GM23338 (cell line): ENCODE measurements around the gene CMTM5. TPM values are rescaled to one million over a fixed set of nuclear protein-coding genes. Genes with fewer than 3 reads are reported as not detected.

Experiments
- ATAC-seq: fragments of 200-7000 bp; cut with Tn5 transposase; 3 replicates; pipeline ENCODE4 v1.9.1; 2020
- DNase-seq: peaks from one replicate; pipeline ENCODE4 v3.0.0-alpha.2; 2015; ENCODE audit warnings: low spot score
- H2AFZ ChIP-seq: fragments of 200-600 bp; sonication (generic); 2 replicates; pipeline ENCODE4 v1.8.0; 2016; ENCODE audit warnings: antibody characterized with exemption, mild to moderate bottlenecking, moderate library complexity
- H3F3A ChIP-seq: fragments of 200-600 bp; sonication (generic); replicated peaks from 2 replicates; pipeline ENCODE4 v1.8.0; 2017; ENCODE audit warnings: antibody characterized with exemption, mixed run types, low read depth
- H3K27ac ChIP-seq: fragments of 200-600 bp; sonication (generic); 2 replicates; pipeline ENCODE4 v1.6.1; 2016; ENCODE audit warnings: low read depth
- H3K27me3 ChIP-seq: fragments of 200-600 bp; sonication (generic); 2 replicates; pipeline ENCODE4 v1.8.0; 2016; ENCODE audit warnings: mild to moderate bottlenecking, mixed run types, moderate library complexity; ENCODE audit not compliant: insufficient read depth
- H3K36me3 ChIP-seq: fragments of 200-600 bp; sonication (generic); 2 replicates; pipeline ENCODE4 v1.8.0; 2016; ENCODE audit warnings: mild to moderate bottlenecking; ENCODE audit not compliant: insufficient read depth
- H3K4me1 ChIP-seq: fragments of 200-600 bp; sonication (generic); 2 replicates; pipeline ENCODE4 v1.8.0; 2016; ENCODE audit warnings: mild to moderate bottlenecking, moderate library complexity; ENCODE audit not compliant: insufficient read depth
- H3K4me2 ChIP-seq: fragments of 200-600 bp; sonication (generic); 2 replicates; pipeline ENCODE4 v1.7.1; 2017; ENCODE audit warnings: mixed run types
- H3K4me3 ChIP-seq: fragments of 200-600 bp; sonication (generic); 2 replicates; pipeline ENCODE4 v1.6.1; 2016; ENCODE audit warnings: mixed run types
- H3K79me2 ChIP-seq: fragments of 200-600 bp; sonication (generic); replicated peaks from 2 replicates; pipeline ENCODE4 v1.8.0; 2017; ENCODE audit warnings: mild to moderate bottlenecking; ENCODE audit not compliant: insufficient read depth
- H3K9me2 ChIP-seq: fragments of 200-600 bp; sonication (generic); 2 replicates; pipeline ENCODE4 v1.8.0; 2017; ENCODE audit not compliant: insufficient read depth
- H4K20me1 ChIP-seq: fragments of 200-600 bp; sonication (generic); replicated peaks from 2 replicates; pipeline ENCODE4 v1.8.0; 2017; ENCODE audit warnings: mild to moderate bottlenecking; ENCODE audit not compliant: insufficient read depth
- H3K27ac Mint-ChIP-seq: 2 replicates; pipeline ENCODE4 v1.8.0; 2020; ENCODE audit warnings: inconsistent platforms, mild to moderate bottlenecking, moderate library complexity, mixed read lengths
- H3K27me3 Mint-ChIP-seq: 3 replicates; pipeline ENCODE4 v1.8.0; 2022; ENCODE audit warnings: low read depth, mild to moderate bottlenecking, moderate library complexity, mixed read lengths, inconsistent platforms; ENCODE audit not compliant: insufficient read depth, poor library complexity
- H3K36me3 Mint-ChIP-seq: 3 replicates; pipeline ENCODE4 v1.8.0; 2021; ENCODE audit warnings: low read depth, mild to moderate bottlenecking, inconsistent platforms, moderate library complexity, mixed read lengths
- H3K4me1 Mint-ChIP-seq: 3 replicates; pipeline ENCODE4 v1.8.0; 2020; ENCODE audit warnings: mild to moderate bottlenecking, inconsistent platforms, mixed read lengths
- H3K4me3 Mint-ChIP-seq: 3 replicates; pipeline ENCODE4 v1.8.0; 2021; ENCODE audit warnings: moderate library complexity, mild to moderate bottlenecking, inconsistent platforms, mixed read lengths
- H3K9me3 Mint-ChIP-seq: 3 replicates; pipeline ENCODE4 v1.8.0; 2020; ENCODE audit warnings: moderate library complexity, mild to moderate bottlenecking, inconsistent platforms, mixed read lengths
- CREB1 ChIP-seq: fragments of 250-450 bp; sonication (Bioruptor Pico); IDR thresholded peaks from 2 replicates; pipeline ENCODE4 v1.5.0; 2020; ENCODE audit warnings: low read depth, mild to moderate bottlenecking, moderate library complexity
- EZH2 ChIP-seq: fragments of 200-600 bp; sonication (generic); IDR thresholded peaks from one replicate; pipeline ENCODE4 v1.8.0; 2017; ENCODE audit warnings: antibody characterized with exemption, mild to moderate bottlenecking, low read depth; ENCODE audit not compliant: unreplicated experiment
- JUNB ChIP-seq: IDR thresholded peaks from one replicate; pipeline ENCODE4 v1.6.1; 2016; ENCODE audit warnings: antibody characterized with exemption; ENCODE audit not compliant: unreplicated experiment
- NANOG ChIP-seq: IDR thresholded peaks from 2 replicates; pipeline ENCODE4 v1.6.1; 2016; ENCODE audit warnings: antibody characterized with exemption, borderline replicate concordance
- POLR2AphosphoS5 ChIP-seq: IDR thresholded peaks from 2 replicates; pipeline ENCODE4 v1.6.1; 2016; ENCODE audit warnings: antibody characterized with exemption, low read depth
- STAT1 ChIP-seq: IDR thresholded peaks from one replicate; pipeline ENCODE4 v1.6.1; 2016; ENCODE audit warnings: antibody characterized with exemption; ENCODE audit not compliant: unreplicated experiment
- ZNF114 ChIP-seq: fragments of 250-450 bp; sonication (Bioruptor Pico); IDR thresholded peaks from 2 replicates; pipeline ENCODE4 v1.5.0; 2020; ENCODE audit warnings: mild to moderate bottlenecking, moderate library complexity
- ZNF331 ChIP-seq: fragments of 250-450 bp; sonication (Bioruptor Pico); IDR thresholded peaks from 2 replicates; pipeline ENCODE4 v1.5.0; 2020; ENCODE audit warnings: low read depth, mild to moderate bottlenecking, moderate library complexity
- polyA plus RNA-seq: library from polyadenylated mRNA; unstranded; fragments of >200 nt; fragmentation: Nextera tagmentation; extraction: Ambion mirVana; gene quantifications from 2 replicates; pipeline ENCODE4 v1.2.1, GENCODE V29; 2016
- total RNA-seq: library from RNA; depleted of rRNA; stranded (reverse); fragments of >200 nt; shearing (Covaris generic); gene quantifications from 2 replicates; pipeline ENCODE4 v1.2.3, GENCODE V29; 2014
- TF ChIP-seq, protein P1 (sequence below): fragments of 250-450 bp; sonication (Bioruptor Pico); IDR thresholded peaks from 2 replicates; pipeline ENCODE4 v1.5.0; 2020; ENCODE audit warnings: mild to moderate bottlenecking, moderate library complexity
- TF ChIP-seq, protein P2 (sequence below): IDR thresholded peaks from 2 replicates; pipeline ENCODE4 v1.6.1; 2016; ENCODE audit warnings: antibody characterized with exemption
- TF ChIP-seq, protein P3 (sequence below), 2 experiments: fragments of 200-600 bp in 1 of 2; sonication (generic) in 1 of 2; conservative IDR thresholded peaks; 2 replicates each; pipeline versions ENCODE4 v1.5.1 to v1.6.1; 2016 to 2017; ENCODE audit warnings: antibody characterized with exemption in 2 of 2, low read depth in 2 of 2, mild to moderate bottlenecking in 2 of 2, moderate library complexity in 1 of 2

Gene CMTM5
- total and polyA plus RNA-seq, 2 experiments from 2014 or later: 0.24 TPM; not detected in 1

DNA sequence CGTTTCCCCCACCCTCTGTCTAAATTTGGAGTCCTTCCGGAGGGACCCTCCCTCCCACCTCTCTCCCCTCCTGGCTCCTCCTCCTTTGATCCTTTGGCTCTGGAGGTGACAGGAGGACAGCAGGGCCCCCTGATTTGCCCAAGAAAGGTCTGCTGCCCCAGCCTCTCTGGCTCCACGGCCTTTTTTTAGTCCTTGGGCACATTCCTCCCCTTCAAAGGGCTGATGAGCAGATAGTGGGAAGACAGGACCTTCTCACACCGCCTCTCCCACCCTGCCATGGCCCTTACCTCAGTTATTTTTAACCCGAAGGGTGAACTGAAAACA, 31.4 kb downstream of the CMTM5 start:
- Mint-ChIP-seq H3K27ac (no peak overlapping the region), H3K4me1 (peaks cover 3% of the 10 kb centered on the region; the same call in 2 of the 3 replicates), H3K27me3 (peaks cover 24% of the 10 kb centered on the region), H3K36me3 (no peaks in the 10 kb centered on the region; the same call in 2 of the 3 replicates), H3K4me3 (no peak overlapping the region), H3K9me3 (no peaks in the 10 kb centered on the region; the same call in 2 of the 3 replicates)
- no peak overlapping the region for H3K4me3 ChIP-seq
- H3K4me2 ChIP-seq: no peak overlapping the region
- no peaks in the 10 kb centered on the region for H3K9me2 ChIP-seq
- H2AFZ ChIP-seq: no peak overlapping the region
- H3K27me3 ChIP-seq: no peaks in the 10 kb centered on the region
- DNase-seq: no peak
- no peak overlapping the region for H3K27ac ChIP-seq
- no peaks in the 10 kb centered on the region for H3K79me2 ChIP-seq
- no peaks in the 10 kb centered on the region for H3K36me3 ChIP-seq
- no peak; the same call in 2 of the 3 replicates for ATAC-seq
- no peaks in the 10 kb centered on the region for H3K4me1 ChIP-seq
- no peak for TF ChIP-seq CREB1 (CRISPR knock-in tag)
- no peak for TF ChIP-seq POLR2AphosphoS5
- no peak for TF ChIP-seq ZNF114
- no peaks in the 10 kb centered on the region for H3F3A ChIP-seq
- no peaks in the 10 kb centered on the region for H4K20me1 ChIP-seq

DNA sequence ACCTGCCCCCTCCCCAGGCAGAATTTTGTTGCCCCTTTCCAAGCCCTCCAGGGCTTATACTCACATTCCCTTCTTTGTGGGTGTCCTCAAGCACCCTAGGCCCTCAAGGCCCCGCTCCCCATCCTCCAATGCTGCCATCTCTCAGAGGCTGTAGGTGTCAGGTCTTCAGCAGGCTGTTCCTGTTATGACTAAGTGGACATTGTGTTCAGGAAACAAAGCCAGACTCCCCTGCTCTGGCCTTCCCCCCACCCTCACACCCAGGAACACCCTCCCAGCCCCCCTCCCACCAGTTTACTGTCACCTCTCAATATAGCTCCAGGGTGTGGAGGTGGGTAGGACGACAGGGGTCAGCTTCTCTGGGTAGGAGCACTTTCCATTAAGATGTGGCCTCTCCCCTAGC, 32.6 kb downstream of the CMTM5 start:
- Histone ChIP-seq H4K20me1 (no peaks in the 10 kb centered on the region), H3K27me3 (no peaks in the 10 kb centered on the region), H3K9me2 (no peaks in the 10 kb centered on the region), H2AFZ (no peak overlapping the region), H3K4me3 (no peak overlapping the region), H3F3A (no peaks in the 10 kb centered on the region), H3K79me2 (no peaks in the 10 kb centered on the region), H3K27ac (no peak overlapping the region), H3K4me1 (no peaks in the 10 kb centered on the region), H3K36me3 (no peaks in the 10 kb centered on the region), H3K4me2 (no peak overlapping the region)
- H3K36me3 Mint-ChIP-seq: no peaks in the 10 kb centered on the region; the same call in 2 of the 3 replicates
- H3K27me3 Mint-ChIP-seq: peaks cover 25% of the 10 kb centered on the region
- H3K4me3 Mint-ChIP-seq: no peak overlapping the region
- H3K9me3 Mint-ChIP-seq: no peaks in the 10 kb centered on the region; the same call in 2 of the 3 replicates
- ATAC-seq (no peak), DNase-seq (no peak)
- H3K27ac Mint-ChIP-seq: no peak overlapping the region
- peaks cover 3% of the 10 kb centered on the region; the same call in 2 of the 3 replicates for H3K4me1 Mint-ChIP-seq
- TF ChIP-seq STAT1 (no peak), NANOG (no peak), POLR2AphosphoS5 (no peak), JUNB (no peak), EZH2 (no peak), ZNF331 (no peak)
- TF ChIP-seq, protein P1, sequence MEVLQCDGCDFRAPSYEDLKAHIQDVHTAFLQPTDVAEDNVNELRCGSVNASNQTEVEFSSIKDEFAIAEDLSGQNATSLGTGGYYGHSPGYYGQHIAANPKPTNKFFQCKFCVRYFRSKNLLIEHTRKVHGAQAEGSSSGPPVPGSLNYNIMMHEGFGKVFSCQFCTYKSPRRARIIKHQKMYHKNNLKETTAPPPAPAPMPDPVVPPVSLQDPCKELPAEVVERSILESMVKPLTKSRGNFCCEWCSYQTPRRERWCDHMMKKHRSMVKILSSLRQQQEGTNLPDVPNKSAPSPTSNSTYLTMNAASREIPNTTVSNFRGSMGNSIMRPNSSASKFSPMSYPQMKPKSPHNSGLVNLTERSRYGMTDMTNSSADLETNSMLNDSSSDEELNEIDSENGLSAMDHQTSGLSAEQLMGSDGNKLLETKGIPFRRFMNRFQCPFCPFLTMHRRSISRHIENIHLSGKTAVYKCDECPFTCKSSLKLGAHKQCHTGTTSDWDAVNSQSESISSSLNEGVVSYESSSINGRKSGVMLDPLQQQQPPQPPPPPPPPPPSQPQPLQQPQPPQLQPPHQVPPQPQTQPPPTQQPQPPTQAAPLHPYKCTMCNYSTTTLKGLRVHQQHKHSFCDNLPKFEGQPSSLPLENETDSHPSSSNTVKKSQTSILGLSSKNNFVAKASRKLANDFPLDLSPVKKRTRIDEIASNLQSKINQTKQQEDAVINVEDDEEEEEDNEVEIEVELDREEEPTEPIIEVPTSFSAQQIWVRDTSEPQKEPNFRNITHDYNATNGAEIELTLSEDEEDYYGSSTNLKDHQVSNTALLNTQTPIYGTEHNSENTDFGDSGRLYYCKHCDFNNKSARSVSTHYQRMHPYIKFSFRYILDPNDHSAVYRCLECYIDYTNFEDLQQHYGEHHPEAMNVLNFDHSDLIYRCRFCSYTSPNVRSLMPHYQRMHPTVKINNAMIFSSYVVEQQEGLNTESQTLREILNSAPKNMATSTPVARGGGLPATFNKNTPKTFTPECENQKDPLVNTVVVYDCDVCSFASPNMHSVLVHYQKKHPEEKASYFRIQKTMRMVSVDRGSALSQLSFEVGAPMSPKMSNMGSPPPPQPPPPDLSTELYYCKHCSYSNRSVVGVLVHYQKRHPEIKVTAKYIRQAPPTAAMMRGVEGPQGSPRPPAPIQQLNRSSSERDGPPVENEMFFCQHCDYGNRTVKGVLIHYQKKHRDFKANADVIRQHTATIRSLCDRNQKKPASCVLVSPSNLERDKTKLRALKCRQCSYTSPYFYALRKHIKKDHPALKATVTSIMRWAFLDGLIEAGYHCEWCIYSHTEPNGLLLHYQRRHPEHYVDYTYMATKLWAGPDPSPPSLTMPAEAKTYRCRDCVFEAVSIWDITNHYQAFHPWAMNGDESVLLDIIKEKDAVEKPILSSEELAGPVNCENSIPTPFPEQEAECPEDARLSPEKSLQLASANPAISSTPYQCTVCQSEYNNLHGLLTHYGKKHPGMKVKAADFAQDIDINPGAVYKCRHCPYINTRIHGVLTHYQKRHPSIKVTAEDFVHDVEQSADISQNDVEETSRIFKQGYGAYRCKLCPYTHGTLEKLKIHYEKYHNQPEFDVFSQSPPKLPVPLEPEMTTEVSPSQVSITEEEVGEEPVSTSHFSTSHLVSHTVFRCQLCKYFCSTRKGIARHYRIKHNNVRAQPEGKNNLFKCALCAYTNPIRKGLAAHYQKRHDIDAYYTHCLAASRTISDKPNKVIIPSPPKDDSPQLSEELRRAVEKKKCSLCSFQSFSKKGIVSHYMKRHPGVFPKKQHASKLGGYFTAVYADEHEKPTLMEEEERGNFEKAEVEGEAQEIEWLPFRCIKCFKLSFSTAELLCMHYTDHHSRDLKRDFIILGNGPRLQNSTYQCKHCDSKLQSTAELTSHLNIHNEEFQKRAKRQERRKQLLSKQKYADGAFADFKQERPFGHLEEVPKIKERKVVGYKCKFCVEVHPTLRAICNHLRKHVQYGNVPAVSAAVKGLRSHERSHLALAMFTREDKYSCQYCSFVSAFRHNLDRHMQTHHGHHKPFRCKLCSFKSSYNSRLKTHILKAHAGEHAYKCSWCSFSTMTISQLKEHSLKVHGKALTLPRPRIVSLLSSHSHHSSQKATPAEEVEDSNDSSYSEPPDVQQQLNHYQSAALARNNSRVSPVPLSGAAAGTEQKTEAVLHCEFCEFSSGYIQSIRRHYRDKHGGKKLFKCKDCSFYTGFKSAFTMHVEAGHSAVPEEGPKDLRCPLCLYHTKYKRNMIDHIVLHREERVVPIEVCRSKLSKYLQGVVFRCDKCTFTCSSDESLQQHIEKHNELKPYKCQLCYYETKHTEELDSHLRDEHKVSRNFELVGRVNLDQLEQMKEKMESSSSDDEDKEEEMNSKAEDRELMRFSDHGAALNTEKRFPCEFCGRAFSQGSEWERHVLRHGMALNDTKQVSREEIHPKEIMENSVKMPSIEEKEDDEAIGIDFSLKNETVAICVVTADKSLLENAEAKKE (CRISPR knock-in tag): no peak
- TF ChIP-seq, protein P2, sequence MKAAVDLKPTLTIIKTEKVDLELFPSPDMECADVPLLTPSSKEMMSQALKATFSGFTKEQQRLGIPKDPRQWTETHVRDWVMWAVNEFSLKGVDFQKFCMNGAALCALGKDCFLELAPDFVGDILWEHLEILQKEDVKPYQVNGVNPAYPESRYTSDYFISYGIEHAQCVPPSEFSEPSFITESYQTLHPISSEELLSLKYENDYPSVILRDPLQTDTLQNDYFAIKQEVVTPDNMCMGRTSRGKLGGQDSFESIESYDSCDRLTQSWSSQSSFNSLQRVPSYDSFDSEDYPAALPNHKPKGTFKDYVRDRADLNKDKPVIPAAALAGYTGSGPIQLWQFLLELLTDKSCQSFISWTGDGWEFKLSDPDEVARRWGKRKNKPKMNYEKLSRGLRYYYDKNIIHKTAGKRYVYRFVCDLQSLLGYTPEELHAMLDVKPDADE: no peak
- TF ChIP-seq, protein P3, sequence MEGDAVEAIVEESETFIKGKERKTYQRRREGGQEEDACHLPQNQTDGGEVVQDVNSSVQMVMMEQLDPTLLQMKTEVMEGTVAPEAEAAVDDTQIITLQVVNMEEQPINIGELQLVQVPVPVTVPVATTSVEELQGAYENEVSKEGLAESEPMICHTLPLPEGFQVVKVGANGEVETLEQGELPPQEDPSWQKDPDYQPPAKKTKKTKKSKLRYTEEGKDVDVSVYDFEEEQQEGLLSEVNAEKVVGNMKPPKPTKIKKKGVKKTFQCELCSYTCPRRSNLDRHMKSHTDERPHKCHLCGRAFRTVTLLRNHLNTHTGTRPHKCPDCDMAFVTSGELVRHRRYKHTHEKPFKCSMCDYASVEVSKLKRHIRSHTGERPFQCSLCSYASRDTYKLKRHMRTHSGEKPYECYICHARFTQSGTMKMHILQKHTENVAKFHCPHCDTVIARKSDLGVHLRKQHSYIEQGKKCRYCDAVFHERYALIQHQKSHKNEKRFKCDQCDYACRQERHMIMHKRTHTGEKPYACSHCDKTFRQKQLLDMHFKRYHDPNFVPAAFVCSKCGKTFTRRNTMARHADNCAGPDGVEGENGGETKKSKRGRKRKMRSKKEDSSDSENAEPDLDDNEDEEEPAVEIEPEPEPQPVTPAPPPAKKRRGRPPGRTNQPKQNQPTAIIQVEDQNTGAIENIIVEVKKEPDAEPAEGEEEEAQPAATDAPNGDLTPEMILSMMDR (conservative IDR thresholded peaks at IDR 0.05; ENCODE audit: low read depth in 2 of 2): no peak
